ENCODE results near the gene CNTNAP1.

The CNTNAP1 gene

DNA sequence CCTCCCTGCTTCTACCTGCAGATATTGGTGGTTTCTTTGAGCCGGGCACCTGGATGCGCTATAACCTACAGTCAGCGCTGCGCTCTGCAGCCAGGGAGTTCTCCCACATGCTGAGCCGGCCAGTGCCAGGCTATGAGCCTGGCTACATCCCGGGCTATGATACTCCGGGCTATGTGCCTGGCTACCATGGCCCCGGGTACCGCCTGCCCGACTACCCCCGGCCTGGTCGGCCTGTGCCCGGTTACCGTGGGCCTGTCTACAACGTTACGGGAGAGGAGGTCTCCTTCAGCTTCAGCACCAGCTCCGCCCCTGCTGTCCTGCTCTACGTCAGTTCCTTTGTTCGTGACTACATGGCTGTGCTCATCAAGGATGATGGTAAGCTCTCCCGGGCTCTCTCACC, 13.2 kb downstream of the CNTNAP1 start:
- no peaks in the 10 kb centered on the region for H3F3A ChIP-seq (ENCODE audit: low read depth)
- H4K20me1 ChIP-seq (ENCODE audit: insufficient read depth, low read length, poor library complexity, severe bottlenecking), result no peaks in the 10 kb centered on the region
- no peak overlapping the region for H2AFZ ChIP-seq (ENCODE audit: low read length)
- H3K9me2 ChIP-seq (replicated peaks; ENCODE audit: low read depth, low read length), result no peaks in the 10 kb centered on the region
- H3K4me1 ChIP-seq (ENCODE audit: insufficient read depth, low read length, poor library complexity, severe bottlenecking), result no peaks in the 10 kb centered on the region
- H3K4me3 ChIP-seq (ENCODE audit: low read length, poor library complexity, severe bottlenecking), result no peak overlapping the region
- no peaks in the 10 kb centered on the region for H3K36me3 ChIP-seq (ENCODE audit: insufficient read depth, low read length)
- no peaks in the 10 kb centered on the region for H3K79me2 ChIP-seq (ENCODE audit: insufficient read depth, low read length)
- H3K9ac ChIP-seq (ENCODE audit: low read depth, low read length, poor library complexity, severe bottlenecking), result no peak overlapping the region
- H3K9me3 ChIP-seq (ENCODE audit: insufficient read depth, low read depth, low read length), result no peaks in the 10 kb centered on the region
- no peaks in the 10 kb centered on the region for H3K27me3 ChIP-seq (ENCODE audit: insufficient read depth, low read length, poor library complexity, severe bottlenecking)
- TF ChIP-seq CTCF (conservative IDR thresholded peaks at IDR 0.05; ENCODE audit: low read length), result no peak
- TF ChIP-seq EZH2phosphoT487 (IDR thresholded peaks at IDR 0.05; ENCODE audit: borderline replicate concordance), result no peak
- H3K4me2 ChIP-seq (ENCODE audit: low read depth, low read length, poor library complexity, severe bottlenecking), result no peak overlapping the region

GRCh38 chr17:42697108-42697811, 14.9 kb downstream of the CNTNAP1 start:
- Histone ChIP-seq H3K9me2 (replicated peaks; ENCODE audit: low read depth, low read length) (no peaks in the 10 kb centered on the region), H3F3A (ENCODE audit: low read depth) (no peaks in the 10 kb centered on the region), H3K4me1 (ENCODE audit: insufficient read depth, low read length, poor library complexity, severe bottlenecking) (no peaks in the 10 kb centered on the region), H2AFZ (ENCODE audit: low read length) (no peak overlapping the region), H3K4me2 (ENCODE audit: low read depth, low read length, poor library complexity, severe bottlenecking) (no peak overlapping the region), H4K20me1 (ENCODE audit: insufficient read depth, low read length, poor library complexity, severe bottlenecking) (no peaks in the 10 kb centered on the region), H3K36me3 (ENCODE audit: insufficient read depth, low read length) (no peaks in the 10 kb centered on the region), H3K9me3 (ENCODE audit: insufficient read depth, low read depth, low read length) (no peaks in the 10 kb centered on the region), H3K9ac (ENCODE audit: low read depth, low read length, poor library complexity, severe bottlenecking) (no peak overlapping the region), H3K4me3 (ENCODE audit: low read length, poor library complexity, severe bottlenecking) (no peak overlapping the region), H3K79me2 (ENCODE audit: insufficient read depth, low read length) (no peaks in the 10 kb centered on the region), H3K27me3 (ENCODE audit: insufficient read depth, low read length, poor library complexity, severe bottlenecking) (no peaks in the 10 kb centered on the region)
- TF ChIP-seq EZH2phosphoT487 (IDR thresholded peaks at IDR 0.05; ENCODE audit: borderline replicate concordance) (no peak), CTCF (conservative IDR thresholded peaks at IDR 0.05; ENCODE audit: low read length) (no peak)

- Histone ChIP-seq H3K9me2 (replicated peaks; ENCODE audit: low read depth, low read length) (no peaks in the 10 kb centered on the region), H3K4me1 (ENCODE audit: insufficient read depth, low read length, poor library complexity, severe bottlenecking) (no peaks in the 10 kb centered on the region), H3K9me3 (ENCODE audit: insufficient read depth, low read depth, low read length) (no peaks in the 10 kb centered on the region), H3K79me2 (ENCODE audit: insufficient read depth, low read length) (no peaks in the 10 kb centered on the region), H3K4me3 (ENCODE audit: low read length, poor library complexity, severe bottlenecking) (no peak overlapping the region), H3K36me3 (ENCODE audit: insufficient read depth, low read length) (peaks cover 6% of the 10 kb centered on the region; the same call in 1 of the 2 replicates), H3K9ac (ENCODE audit: low read depth, low read length, poor library complexity, severe bottlenecking) (no peak overlapping the region), H3K4me2 (ENCODE audit: low read depth, low read length, poor library complexity, severe bottlenecking) (no peak overlapping the region), H4K20me1 (ENCODE audit: insufficient read depth, low read length, poor library complexity, severe bottlenecking) (no peaks in the 10 kb centered on the region), H3K27me3 (ENCODE audit: insufficient read depth, low read length, poor library complexity, severe bottlenecking) (no peaks in the 10 kb centered on the region), H2AFZ (ENCODE audit: low read length) (no peak overlapping the region), H3F3A (ENCODE audit: low read depth) (no peaks in the 10 kb centered on the region)
- no peak for TF ChIP-seq EZH2phosphoT487 (IDR thresholded peaks at IDR 0.05; ENCODE audit: borderline replicate concordance)
- no peak for TF ChIP-seq CTCF (conservative IDR thresholded peaks at IDR 0.05; ENCODE audit: low read length)
Observed at GRCh38 chr17:42698736-42699414, 16.5 kb downstream of the CNTNAP1 start.
